SHP77 (cell line): ENCODE data around the gene ATG2A.

Experiments used
- DNase-seq, 2 experiments: peaks; one replicate each; lab custom pipeline; 2025; lab: John Stamatoyannopoulos, UW

Gene ATG2A

DNA sequence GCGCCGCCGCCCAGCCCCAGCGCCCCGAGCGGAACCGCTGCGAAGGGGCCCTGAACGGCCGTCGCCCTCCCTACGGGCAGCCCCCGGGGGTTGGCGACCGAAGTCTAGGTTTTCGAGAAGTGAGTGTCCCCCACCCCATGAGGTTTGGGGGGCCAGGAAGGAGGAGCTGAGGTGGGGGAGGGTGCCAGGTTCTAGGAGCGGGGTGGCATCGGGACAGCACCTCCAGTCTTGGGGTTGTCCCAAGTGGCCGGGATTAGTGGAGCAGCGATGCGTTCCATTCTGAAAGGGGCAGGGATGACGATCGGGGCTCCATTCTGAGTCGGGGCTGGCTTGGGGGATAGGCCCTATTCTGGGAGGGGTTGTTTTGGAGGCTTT, 7.9 kb upstream of the ATG2A start:
- no peak for DNase-seq

- peak; percentile 79 to 90 for DNase-seq
Observed at GRCh38 chr11:64923944-64924909, 7.2 kb upstream of the ATG2A start, which contains the start of gene PPP2R5B. Gene PPP2R5B (plus strand): TSS chr11:64924689. CDS start chr11:64925735, 1,046 bp downstream.

GRCh38 chr11:64923151-64923661, 6.2 kb upstream of the ATG2A start:
- DNase-seq, result no peak

- no peak for DNase-seq
Observed at GRCh38 chr11:64921384-64921783, 4.4 kb upstream of the ATG2A start.

DNA sequence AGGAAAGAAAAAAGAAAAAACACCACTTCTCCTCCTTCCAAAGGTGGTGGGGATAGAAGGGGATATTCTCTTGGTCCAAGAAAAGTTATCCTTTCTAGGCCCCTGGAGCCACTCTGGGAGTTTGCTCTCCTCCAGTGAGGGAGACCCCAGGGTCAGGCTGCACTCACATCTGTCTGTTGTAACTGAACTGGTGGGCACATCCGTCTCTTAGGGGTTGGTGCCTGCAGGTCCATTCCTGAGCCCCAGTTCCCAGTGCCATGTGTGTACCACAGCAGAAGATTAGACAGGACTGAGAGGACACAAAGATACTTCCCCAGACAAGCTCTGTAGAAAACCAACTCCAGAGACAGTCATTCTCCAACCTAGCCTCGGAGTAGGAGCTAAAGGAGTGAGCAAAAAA, 3.1 kb upstream of the ATG2A start:
- no peak for DNase-seq

- no peak for DNase-seq
Observed at GRCh38 chr11:64919627-64920026, 2.6 kb upstream of the ATG2A start.

DNA sequence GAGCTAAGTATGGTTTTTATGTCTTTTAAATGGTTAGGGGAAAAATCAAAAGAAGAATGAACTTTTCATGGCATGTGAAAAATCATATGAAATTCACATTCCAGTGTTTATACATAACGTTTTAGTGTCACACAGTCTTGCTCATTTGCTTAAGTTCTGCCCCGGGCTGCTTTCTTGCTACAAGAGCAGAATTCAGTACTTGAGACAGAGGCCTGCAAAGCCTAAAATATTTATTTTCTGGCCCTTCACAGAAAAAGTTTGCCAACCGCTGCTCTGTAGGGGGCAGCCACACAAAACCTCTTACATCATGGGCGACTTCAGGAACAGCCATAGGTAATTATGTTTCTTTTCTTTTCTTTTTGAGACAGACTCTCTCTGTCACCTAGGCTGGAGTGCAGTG, 1.0 kb upstream of the ATG2A start:
- DNase-seq, result peak in 1 of 2 experiments; percentile 7

- DNase-seq, result no peak
Observed at GRCh38 chr11:64917663-64917995, 620 bp upstream of the ATG2A start.

DNA sequence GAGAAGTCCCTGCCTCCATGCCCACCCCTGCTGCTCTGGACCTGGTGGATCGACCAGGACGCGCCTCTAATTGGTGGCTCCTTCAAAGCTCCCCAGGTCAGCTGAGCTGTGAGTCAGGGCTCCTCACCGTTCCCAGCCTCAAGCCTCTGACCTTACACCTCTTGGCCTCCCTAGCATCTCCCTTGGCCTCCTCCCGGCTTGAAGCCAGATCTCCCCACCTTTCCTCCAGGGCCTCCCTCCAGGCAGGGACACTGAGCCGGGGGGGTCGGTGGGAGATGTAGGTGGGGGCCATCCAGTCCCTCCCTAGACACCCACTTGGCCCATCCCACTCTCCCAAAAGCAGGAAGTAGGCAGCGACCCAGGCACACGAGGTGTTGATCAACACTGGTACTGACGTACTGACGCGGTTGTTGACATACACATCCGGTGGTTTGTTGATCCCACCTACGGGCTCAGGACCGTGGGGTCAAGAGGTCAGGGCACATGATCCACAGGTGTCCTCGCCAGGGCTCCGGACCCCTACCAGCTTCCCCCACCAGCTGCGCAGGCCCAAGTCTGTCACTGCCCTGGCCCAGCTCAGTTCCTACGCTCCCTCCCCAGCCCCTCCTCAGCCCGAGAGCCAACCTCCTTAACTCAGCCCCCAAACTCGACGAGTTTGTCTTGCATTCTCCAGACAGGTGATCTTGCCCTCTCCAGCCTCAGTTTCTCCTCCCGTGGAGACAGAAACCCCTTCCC, 802 bp downstream of the ATG2A start:
- DNase-seq, result no peak

GRCh38 chr11:64915376-64915887, 1.6 kb downstream of the ATG2A start:
- no peak for DNase-seq

DNA sequence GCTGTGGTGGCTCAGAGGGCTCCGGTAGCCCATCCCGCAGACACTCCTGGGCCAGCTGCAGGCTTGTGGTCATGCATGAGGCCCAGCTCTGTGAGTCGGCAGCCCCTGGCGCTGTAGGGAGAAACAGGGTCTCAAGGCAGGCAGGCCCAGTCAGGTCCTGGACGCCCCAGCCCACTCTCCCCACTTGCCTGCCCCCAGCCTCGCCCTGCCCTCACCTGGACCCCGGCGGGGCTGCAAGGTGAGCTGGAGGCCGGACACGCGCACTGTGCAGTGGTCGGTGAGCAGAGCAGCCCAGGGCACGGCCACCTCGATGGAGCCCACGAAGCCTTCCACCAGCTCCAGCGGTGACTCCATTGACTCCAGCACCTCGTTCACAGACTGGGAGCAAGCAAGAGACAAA, 2.9 kb downstream of the ATG2A start:
- no peak for DNase-seq

DNA sequence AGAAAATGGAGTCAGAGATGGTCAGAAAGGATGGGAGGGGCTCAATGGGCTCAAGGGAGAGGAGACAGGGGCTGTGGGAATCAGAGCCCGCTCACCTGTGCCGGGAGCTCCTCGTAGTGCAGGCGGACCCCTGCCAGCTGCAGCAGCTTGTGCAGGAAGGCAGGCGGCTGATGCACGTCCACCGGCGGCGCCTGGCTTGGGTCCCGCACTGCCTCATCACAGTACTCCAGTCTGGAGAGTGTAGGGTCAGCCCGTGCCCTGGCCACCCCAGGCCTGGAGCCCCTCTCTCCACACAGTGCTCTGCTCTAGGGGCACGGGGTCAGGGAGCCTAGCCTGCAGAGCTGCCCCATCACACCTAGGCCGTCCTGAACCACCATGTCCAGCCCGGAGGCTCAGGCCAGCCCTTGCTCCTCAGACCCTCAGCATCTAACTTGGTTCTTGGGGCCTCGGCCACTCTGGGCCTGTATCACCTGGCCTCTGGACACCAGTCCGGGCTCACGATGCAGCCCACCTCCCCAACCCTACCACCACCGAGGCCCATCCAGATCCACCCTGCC, 3.8 kb downstream of the ATG2A start:
- DNase-seq, result no peak

DNA sequence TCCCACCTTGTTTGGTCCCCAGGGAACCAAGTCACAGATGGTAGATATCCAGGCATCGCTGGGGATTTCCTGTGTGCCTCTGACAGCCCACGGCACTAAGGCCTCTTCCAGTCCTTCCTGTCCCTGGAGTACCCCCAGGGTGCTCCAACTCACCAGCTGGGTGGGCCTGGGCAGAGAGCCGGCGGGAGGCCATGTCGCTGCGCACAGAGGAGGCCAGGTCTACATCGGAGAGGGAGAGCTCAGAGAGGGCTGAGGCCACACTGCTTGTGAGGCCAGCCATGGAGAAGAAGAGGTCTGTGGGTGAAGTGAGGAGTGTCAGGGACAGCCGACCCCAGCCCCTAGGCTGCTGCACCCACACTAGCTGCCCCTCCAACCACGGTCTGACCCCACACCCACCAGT, 5.3 kb downstream of the ATG2A start:
- no peak for DNase-seq

- no peak for DNase-seq
Observed at GRCh38 chr11:64911142-64911541, 5.9 kb downstream of the ATG2A start.

DNA sequence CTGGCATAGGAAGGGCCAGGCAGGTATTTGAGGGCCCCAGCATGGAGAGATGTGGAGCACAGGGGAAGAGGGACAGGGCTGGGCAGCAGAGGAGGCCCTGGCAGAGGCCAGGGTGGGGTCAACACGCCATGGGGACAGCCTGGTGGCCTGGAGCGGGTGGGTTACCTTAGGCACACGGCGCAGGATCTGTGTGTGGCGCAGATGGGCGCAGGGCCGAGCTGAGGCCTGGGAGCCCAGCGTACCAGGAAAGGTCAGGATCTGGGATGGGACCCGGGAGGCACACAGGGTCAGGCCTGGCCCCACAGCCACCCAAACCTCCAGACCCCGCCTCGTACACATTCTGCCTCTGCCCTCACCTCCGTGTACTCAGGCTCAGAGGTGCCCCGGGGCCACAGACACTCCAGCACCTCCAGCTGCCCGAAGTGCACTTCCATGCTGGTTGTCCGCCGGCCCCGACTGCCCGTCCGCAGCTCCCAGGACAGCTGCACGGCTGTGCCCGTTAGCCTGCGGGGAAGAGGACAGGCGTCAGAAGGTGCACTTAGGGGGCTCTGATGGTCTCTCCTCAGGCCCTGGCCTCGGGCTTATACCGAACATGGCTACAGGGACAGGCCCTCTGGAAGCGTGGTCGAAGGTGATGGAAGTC, 6.4 kb downstream of the ATG2A start:
- DNase-seq, result no peak

DNA sequence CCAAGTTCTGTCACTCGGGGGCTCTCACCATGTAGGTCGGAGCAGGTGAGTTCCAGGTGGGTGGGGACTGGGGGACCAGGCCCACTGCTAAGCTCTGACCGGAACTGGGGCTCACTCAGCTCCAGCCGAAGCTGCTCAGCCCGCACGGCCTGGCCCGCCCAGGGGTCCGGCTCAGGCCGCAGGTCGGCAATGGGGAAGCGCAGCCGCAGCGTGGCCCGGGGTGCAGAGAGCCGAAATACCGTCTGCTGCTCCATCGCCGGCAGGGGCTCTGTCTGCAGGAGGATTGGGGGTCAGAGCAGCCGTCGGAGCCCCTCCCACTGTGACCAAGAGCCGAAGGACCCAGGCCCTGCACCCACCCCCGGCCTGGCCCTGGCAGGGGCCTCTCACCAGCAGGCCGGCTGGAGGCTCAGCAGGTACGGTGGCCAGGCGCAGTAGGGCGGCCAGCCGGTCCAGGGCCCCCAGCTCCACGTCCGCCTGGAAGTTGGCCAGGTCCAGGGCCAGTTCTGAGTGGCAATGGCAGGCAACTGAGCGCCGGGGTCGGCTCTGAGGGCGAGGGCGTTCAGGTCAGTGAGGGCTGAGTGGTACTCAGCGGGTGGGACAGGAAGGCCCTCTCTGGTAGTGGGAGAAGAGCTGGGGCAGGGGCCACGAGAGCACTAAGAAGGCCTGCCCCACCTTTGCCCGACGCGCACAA, 7.2 kb downstream of the ATG2A start:
- DNase-seq, result no peak

GRCh38 chr11:64908766-64909165, 8.2 kb downstream of the ATG2A start:
- DNase-seq, result no peak

GRCh38 chr11:64906314-64906635, 10.7 kb downstream of the ATG2A start:
- DNase-seq, result no peak

DNA sequence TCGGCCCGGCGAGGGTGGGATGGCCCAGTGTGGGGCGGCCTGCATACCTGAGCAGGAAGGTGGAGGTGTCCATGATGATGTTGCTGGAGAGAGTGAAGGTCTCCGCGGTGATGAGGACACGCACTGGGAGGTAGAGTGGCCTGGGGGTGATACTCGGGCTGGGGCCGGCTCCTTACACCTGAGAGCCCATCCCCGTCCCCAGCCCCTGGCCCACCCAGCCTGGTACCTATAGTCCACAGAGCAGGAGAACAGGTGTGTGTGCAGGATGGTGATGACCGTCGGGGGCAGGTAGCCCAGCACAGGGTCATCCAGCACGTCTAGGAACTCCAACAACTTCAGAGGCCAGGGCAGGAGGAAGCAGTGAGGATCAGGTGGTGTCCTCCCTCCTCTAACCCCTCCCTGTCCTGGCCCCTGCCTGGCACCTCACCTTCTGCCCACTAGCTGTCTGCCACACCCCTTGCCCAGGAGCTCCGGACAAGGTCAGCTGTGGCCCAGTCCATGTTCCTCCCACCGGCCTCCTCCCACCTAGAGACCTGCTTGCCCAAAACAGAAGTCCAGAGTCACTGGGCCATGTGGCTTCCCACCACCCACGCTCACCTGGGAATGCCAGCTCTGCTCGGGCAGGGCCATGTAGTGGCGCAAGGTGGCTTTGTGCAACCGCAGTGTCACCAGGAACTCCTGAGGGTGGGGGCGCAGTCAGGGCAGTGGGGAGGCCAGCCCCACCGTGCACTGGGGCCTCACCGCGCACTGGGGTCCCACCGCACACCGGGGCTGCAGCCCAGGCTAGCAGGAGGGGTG, 11.3 kb downstream of the ATG2A start:
- no peak for DNase-seq

- no peak for DNase-seq
Observed at GRCh38 chr11:64903291-64903833, 13.6 kb downstream of the ATG2A start.
